HG03378 (cell line): ENCODE measurements around the gene ME1.
"Not testable (repeated sequence)": the region's sequence is repeated elsewhere in the genome, so short reads cannot be mapped to it uniquely, and the experiment has no call there.

Experiments used
- ATAC-seq: cut with Tn5 transposase; IDR thresholded peaks from one replicate; pipeline ENCODE4 v1.9.1; 2021; ENCODE audit warnings: mild to moderate bottlenecking, moderate library complexity; ENCODE audit not compliant: unreplicated experiment

Gene ME1

DNA sequence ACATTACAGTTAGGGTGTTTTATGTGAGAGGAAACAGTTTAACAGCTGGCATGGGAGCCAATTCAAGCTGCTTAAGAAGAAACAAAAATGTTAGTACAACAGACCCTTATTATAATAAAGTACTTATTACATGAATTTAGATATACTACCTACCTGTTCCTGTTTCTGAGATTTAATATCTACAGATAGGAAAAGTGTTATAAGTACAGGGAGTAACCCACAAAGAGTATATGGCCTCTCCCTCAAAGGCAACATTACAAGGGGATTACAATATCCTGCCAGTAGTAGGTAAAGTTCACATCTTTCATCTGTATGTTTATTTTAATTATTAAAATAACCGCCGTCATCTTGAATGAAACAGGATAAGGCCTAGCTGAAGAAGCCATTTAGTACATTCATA lies 1.8 kb upstream of the ME1 start:
- ATAC-seq: no peak

DNA sequence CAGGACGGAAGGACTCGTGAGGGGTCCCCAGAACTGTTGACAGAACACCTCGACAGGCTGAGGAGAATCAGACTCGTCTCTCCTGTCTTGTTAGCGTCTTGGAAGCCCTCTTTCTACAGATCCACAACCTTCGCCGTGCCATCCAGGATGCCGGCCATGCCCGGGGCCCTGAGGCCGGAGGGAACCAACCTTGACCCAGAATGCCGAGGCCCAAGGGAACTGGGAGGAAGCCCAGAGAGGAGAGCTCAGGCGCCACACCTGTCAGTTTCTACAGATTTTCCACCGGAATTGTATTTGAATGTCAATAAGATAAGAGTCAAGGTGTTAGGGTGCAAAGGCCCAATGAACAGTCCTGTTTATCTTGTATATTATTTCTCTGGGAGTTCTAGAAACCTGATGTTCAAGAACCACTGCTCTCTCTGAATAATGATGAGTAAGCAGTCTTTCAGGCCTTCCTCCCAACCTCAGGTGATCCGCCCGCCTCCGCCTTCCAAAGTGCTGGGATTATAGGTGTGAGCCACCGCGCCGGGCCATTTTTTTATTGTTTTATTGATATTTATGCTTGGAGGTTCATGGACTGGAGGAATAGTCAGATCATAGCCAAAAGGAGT lies 799 bp upstream of the ME1 start:
- ATAC-seq: no peak

DNA sequence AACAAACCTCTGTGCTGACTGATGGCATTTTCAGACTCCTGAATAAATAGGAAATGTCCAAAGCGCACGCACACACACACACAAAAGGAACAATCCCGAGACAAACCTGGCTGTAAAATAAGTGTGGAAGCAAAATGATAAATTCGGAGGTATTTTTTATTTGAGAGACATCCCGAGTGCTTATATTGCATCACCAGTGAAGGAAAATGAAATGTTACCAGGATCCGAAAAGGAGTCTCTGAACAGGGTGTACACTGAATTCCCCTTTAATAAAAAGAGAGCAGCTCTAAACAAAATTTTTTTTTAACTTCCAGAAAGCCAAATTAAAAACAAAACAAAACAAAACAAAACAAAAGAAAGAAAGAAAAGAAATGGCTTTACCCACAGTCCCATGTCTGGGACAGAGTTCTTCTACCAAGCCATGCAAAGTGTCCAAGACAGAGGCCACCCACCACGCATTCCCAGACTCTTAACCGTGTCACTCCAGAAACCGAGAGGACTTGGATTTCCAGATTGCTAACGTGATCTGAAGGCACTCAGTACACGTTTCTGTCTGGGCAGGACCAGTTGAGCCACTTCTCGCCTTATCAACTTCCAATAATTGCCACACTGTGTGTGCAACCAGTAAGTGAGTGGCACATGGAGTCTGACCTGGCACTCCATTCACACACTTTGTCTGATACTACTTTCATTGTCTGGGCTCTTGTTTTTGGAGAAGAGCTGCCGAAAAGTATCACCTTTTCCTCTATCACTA lies 817 bp downstream of the ME1 start:
- ATAC-seq: peak; percentile 3

DNA sequence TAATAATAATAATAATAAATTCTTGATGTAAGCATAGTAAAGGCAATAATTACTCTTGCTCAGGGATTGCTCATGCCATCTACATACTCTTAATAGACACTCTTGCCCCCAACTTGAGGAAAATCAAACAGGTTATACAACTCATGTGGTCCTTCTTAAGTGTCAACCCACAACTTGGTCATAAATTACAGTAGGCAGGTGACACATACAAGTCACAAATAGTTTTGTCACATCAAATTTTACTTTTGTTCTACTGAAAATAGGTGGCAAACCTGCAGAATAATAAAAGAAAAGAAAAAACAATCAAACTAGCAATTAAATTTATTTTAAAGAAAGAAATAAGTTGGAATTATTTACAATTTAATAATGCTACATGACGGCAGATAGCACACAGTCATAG lies 1.6 kb downstream of the ME1 start:
- ATAC-seq: no peak

DNA sequence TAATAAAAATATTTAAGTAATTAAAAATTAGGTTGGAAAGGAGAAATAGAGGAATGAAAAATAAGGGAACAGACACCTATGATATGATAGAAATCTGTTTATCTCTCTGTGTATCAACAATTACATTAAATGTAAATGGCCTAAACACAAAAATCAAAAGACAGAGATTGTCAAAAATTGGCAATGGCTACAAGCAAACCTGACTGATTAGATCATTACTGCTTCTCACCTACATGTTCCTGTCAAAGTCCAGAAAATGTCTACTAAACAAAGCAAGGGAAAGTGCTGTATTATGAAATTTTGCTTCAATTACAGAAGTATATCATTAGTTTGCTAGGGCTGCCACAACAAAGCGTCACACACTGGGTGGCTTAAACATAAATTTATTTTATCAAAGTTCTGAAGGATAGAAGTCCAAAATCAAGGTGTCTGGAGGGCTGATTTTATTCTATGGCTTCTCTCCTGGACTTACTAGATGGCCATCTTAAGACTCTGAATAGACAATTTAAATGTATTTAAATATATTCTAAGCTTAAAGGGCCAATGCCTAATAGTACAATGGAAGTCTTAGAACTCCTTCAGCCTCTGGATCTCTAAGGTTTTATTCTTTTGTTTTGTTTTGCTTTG lies 6.3 kb downstream of the ME1 start:
- ATAC-seq: no peak

GRCh38 chr6:83417880-83418663 lies 12.8 kb downstream of the ME1 start:
- ATAC-seq: peak; percentile 79

- ATAC-seq: no peak
These were observed 17.8 kb downstream of the ME1 start for GRCh38 chr6:83413068-83413467.

DNA sequence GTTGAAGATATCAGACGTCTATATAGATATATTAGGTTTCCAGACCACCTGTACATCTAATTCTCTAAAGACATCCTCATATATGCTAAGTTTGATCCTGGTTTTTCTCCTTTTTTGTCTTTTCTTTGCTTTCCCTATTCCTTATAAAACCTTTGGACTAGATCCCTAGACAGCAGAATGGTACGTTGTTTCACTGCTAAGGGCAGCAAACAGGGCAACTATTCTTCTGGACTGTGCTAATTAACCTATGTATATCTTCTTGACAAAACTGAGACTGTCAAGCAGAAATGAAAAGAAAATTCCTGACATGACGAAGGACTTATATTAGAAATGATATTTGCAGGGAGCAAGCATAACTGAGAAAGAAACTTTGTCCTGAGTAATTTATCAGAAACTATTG lies 19.1 kb downstream of the ME1 start:
- no peak for ATAC-seq

- no peak for ATAC-seq
These were observed 27.7 kb downstream of the ME1 start for GRCh38 chr6:83403191-83403590.

- no peak for ATAC-seq
These were observed 41.2 kb downstream of the ME1 start for GRCh38 chr6:83389606-83390005.

GRCh38 chr6:83385473-83385872 lies 45.4 kb downstream of the ME1 start:
- no peak for ATAC-seq

GRCh38 chr6:83384751-83385150 lies 46.1 kb downstream of the ME1 start:
- no peak for ATAC-seq

DNA sequence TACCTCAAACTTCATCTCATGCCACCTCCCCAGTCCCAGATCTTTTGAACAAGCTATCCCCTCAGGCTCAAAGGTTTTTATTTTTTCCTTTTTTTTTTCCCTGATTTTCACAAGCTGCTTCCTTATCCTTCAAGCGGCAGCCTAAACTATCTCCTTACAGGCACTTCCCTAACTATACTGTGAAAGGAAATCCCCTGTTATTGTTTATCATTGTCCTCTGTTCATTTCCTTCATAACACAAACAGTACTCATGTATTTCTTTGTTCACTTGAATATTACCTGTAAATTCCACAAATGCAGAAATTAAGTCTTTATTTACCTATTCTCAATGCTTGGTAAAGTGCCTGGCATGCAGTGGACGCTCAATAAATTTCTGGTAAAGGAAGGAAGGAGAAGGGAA lies 48.9 kb downstream of the ME1 start:
- ATAC-seq: no peak

- no peak for ATAC-seq
These were observed 52.0 kb downstream of the ME1 start for GRCh38 chr6:83378621-83379388.

DNA sequence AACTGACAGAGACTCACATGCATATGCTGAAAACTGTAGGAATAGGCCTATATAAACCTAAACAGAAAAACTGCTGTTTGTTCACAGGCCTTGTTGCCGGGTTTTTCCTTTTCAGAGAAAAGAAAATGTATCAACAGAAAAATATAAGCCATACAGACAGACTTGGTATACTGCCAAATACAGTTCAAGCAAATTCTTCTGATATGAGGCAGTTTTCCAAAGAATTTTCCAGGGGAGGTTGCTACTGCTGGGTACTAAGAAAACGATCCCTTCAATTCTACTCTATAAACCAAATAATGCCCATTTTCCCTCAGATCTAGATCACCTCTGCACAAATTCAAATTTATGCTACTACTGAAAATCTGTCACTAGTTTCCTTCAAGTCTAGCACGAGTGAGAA lies 59.4 kb downstream of the ME1 start:
- no peak for ATAC-seq

GRCh38 chr6:83370567-83370966 lies 60.3 kb downstream of the ME1 start:
- no peak for ATAC-seq

DNA sequence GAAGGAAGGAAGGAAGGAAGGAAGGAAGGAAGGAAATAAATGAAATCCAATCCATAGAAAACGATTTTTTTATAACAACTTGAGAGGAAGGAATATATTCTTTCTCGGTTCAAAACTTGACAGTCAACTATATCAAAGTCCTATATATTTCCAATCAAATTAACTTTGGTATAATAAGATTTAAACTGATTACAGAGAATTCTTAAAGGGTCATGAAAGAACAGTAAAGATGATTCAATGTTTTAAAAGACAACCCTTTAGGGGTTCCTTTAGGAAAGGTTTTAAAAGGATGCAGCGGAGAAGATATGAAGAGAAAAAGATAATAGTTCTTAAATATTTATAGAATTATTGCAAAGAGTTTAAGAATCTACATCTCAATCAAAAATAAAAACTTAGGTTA lies 61.2 kb downstream of the ME1 start:
- no peak for ATAC-seq

DNA sequence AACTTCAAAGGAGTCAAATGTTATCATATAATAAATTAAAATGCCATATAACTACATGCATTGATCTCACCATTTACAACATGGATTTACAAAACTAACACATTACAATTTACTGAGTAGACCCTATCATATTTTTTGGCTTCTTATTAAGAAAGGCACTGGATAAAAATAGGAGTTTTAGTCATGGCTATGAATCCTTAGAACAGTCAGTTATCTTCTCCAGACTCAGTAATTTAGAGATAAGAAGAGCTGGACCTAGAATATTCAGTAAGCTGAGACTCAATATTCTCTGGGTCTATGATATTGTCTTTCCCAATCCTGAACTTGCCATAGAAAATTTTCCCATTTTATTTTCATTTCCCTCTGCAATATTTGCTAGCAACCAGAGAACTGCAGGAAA lies 62.3 kb downstream of the ME1 start:
- no peak for ATAC-seq

- ATAC-seq: no peak
These were observed 63.7 kb downstream of the ME1 start for GRCh38 chr6:83367104-83367503.

DNA sequence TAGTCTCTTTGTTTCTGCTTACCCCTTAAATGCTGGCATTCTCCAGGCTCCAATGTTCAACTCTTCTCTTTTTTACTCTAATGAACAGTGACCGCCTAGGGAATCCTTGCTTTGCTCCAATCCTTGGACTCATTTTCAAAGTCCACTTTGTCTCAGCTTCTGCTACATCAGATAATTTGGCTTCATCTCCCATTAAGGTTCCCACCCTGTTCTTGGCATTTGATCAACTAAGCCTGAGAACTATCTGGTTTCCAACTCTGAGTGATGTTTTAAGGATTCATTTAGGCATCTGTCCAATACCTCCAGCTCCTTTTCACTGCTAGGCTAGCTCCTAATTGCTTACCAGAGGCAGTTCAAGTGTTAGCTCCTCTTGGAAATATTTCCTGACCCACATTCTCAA lies 64.9 kb downstream of the ME1 start:
- no peak for ATAC-seq

DNA sequence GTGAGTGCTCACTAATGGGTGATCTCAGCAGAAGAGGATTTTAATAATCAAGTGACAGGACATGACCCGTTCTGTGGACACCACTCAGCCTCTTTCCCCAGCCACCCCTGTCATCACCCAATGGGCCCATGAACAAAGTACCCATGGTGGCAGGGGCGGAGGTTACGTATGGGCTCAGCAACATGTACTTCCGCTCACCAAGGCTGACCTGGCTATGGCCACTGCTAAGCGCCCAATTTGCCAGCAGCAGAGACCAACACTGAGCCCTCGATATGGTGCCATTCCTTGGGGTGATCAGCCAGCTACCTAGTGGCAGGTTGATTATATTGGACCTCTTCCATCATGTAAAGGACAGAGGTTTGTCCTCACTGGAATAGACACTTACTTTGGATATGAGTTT lies 68.5 kb downstream of the ME1 start:
- ATAC-seq: not testable (repeated sequence)
